Measurements from ENCODE around the gene CORT. TPM values are rescaled to one million over a fixed set of nuclear protein-coding genes. Genes with fewer than 3 reads are reported as not detected.

Gene CORT
- total RNA-seq, 1 donor, result not detected

DNA sequence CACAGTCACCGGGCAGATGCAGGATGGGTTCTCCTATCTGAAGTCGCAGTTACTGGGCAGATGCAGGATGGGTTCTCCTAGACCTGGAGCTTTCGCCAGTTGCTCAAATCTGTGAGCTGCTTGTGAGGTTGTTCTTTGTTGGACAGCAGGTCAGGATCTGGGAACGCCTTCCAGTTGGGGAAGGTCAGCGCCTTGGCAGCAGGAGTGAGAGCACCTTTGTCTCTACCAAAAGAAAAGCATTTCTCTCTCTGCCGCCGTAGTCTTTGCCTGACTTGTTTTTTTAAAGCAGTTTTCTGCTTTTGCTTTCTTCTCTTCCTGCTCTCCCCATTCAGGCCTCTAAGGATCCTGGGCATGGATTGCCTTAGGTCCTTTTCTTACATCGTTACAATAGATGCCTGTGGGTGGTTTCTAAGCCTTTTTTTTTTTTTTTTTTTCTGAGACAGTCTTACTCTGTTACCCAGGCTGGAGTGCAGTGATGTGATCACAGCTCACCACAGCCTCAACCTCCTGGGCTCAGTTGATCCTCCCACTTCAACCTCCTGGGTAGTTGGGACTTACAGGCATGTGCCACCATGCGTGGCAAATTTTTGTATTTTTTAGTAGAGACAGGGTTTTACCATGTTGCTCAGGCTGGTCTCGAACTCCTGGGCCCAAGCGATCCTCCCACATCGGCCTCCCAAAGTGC lies 40.6 kb downstream of the CORT start:
- DNase-seq (ENCODE audit: low read depth), result no peak
- TF ChIP-seq CTCF (IDR thresholded peaks at IDR 0.05; ENCODE audit: insufficient read depth, low read depth, low read length), result no peak
- H3K4me3 ChIP-seq (ENCODE audit: low read depth, low read length), result no peak overlapping the region

GRCh38 chr1:10494418-10494753 lies 44.6 kb downstream of the CORT start:
- DNase-seq (ENCODE audit: low read depth), result no peak
- H3K4me3 ChIP-seq (ENCODE audit: low read depth, low read length), result no peak overlapping the region
- no peak for TF ChIP-seq CTCF (IDR thresholded peaks at IDR 0.05; ENCODE audit: insufficient read depth, low read depth, low read length)

DNA sequence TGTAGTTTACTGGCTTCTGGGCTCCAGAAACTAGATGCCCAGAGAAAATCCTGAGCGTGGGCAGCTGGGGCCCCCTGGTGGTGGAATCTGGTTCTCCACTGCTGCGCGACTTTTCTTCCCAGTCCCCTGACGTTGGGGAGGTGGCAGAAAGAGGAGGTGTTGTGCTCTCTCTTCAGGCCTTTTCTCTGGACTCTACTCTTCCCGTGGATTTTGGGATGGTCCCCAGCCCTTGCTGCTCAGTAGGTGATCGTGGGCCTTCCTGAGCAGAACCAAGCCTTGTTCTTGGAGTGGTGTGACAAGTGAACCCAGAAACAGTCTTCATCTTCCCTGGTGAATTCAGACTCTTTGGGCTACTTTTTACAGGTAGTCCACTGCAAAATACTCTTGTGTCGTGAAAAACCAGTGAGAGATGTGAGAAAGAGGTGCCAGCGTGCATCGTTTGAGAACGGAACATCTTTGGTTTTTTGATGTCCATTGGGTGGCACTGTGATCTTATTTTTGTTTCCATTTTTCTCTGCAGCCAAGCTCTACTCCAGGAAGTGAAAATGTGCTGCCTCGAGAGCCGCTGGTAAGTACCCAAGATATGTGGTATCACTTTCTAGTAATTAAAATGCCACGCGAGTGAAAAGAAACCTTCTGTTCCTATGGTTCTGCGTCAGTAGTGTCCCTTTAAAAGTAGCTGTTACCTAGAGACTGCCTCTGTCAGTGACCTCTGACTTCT lies 45.1 kb downstream of the CORT start:
- H3K4me3 ChIP-seq (ENCODE audit: low read depth, low read length), result peak overlapping the region; percentile 24
- peak; percentile 71 for DNase-seq (ENCODE audit: low read depth)
- TF ChIP-seq CTCF (IDR thresholded peaks at IDR 0.05; ENCODE audit: insufficient read depth, low read depth, low read length), result peak; percentile 84

GRCh38 chr1:10495475-10495817 lies 45.6 kb downstream of the CORT start:
- no peak for DNase-seq (ENCODE audit: low read depth)
- H3K4me3 ChIP-seq (ENCODE audit: low read depth, low read length), result no peak overlapping the region
- TF ChIP-seq CTCF (IDR thresholded peaks at IDR 0.05; ENCODE audit: insufficient read depth, low read depth, low read length), result no peak

DNA sequence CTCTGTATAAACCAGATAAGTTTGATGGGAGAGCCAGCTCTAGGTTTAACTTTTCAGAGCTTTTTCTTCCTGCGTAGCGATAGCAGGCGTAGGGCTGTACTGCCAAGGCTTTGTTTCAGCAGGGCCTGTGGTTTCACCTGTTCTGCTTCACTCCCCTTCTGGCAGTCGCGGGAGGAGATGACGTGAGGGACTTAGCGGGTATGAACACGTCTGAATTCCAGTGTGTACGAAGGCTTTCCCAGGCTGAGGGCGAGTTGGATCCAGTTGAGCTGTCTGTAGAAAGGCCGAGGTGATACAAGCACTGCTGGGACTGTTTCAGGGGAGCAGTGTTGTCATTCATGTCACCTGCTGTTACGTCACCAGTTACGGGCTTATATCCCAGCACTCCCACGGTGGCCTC lies 46.1 kb downstream of the CORT start:
- no peak for TF ChIP-seq CTCF (IDR thresholded peaks at IDR 0.05; ENCODE audit: insufficient read depth, low read depth, low read length)
- DNase-seq (ENCODE audit: low read depth), result no peak
- H3K4me3 ChIP-seq (ENCODE audit: low read depth, low read length), result no peak overlapping the region

DNA sequence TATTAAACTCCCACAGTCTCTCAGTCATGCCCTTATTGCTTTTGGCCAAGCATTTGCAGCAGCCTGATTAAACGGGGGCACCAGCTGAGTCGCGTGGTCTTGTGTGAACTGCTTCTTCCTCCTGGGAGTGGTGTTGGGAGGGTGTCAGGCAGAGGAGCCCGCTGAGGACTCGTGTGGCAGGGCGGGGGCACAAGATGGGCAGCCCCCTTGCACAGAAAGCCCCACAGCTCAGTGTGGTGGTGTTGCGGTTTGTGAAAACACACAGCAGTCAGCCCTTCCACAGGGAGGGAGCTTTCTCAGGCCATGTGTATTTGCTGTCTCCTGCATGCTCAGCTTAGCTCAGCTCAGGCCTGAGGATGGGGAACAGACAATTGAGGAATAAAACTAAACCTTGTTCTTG lies 47.3 kb downstream of the CORT start:
- TF ChIP-seq CTCF (IDR thresholded peaks at IDR 0.05; ENCODE audit: insufficient read depth, low read depth, low read length), result no peak
- no peak for DNase-seq (ENCODE audit: low read depth)
- no peak overlapping the region for H3K4me3 ChIP-seq (ENCODE audit: low read depth, low read length)
